Caco-2 (cell line): ENCODE measurements around the gene BRD1. TPM values are rescaled to one million over a fixed set of nuclear protein-coding genes. Genes with fewer than 3 reads are reported as not detected.

Experiments used
- BruUV-seq: library from RNA; stranded (reverse); fragments of 400-500 nt; replicated peaks from 2 replicates; lab custom pipeline; 2021; lab: Mats Ljungman, UMichigan
- CTCF ChIA-PET: fragments of 300-600 bp; sonication (Branson Sonifier 250); formaldehyde crosslinking; loops from one replicate; lab custom pipeline; 2022; ENCODE audit warnings: antibody characterized with exemption; lab: Charles Lee
- POLR2A ChIA-PET: fragments of 300-600 bp; sonication (Branson Sonifier 250); formaldehyde crosslinking; loops from one replicate; lab custom pipeline; 2022; ENCODE audit warnings: antibody characterized with exemption; lab: Charles Lee
- DNase-seq, 2 experiments: peaks; one replicate each; pipeline versions ENCODE4 v3.0.0 to v3.0.0-alpha.2; 2020 to 2022
- H3K27me3 ChIP-seq: replicated peaks from 2 replicates; pipeline ENCODE4 v1.6.0; 2011; ENCODE audit warnings: low read length; ENCODE audit not compliant: control insufficient read depth, insufficient read depth
- H3K36me3 ChIP-seq: 2 replicates; pipeline ENCODE4 v1.5.1; 2011; ENCODE audit warnings: low read length; ENCODE audit not compliant: control insufficient read depth, insufficient read depth
- H3K4me1 ChIP-seq: fragments of 250-450 bp; sonication (Bioruptor Pico); 2 replicates; pipeline ENCODE4 v1.5.1; 2020; ENCODE audit warnings: mild to moderate bottlenecking
- H3K4me3 ChIP-seq: 2 replicates; pipeline ENCODE4 v1.5.1; 2011; ENCODE audit warnings: low read depth, mild to moderate bottlenecking, control low read depth, low read length
- H3K9me3 ChIP-seq: fragments of 250-450 bp; sonication (Bioruptor Pico); 2 replicates; pipeline ENCODE4 v1.5.1; 2020; ENCODE audit warnings: mild to moderate bottlenecking, moderate library complexity
- H3K27ac Mint-ChIP-seq: one replicate; pipeline ENCODE4 v1.8.0; 2022; ENCODE audit warnings: mixed read lengths; ENCODE audit not compliant: unreplicated experiment
- H3K27me3 Mint-ChIP-seq: one replicate; pipeline ENCODE4 v1.8.0; 2022; ENCODE audit warnings: mixed read lengths; ENCODE audit not compliant: insufficient read depth, unreplicated experiment
- H3K36me3 Mint-ChIP-seq: one replicate; pipeline ENCODE4 v1.8.0; 2022; ENCODE audit warnings: mild to moderate bottlenecking, mixed read lengths; ENCODE audit not compliant: insufficient read depth, unreplicated experiment
- H3K4me1 Mint-ChIP-seq: one replicate; pipeline ENCODE4 v1.8.0; 2022; ENCODE audit warnings: low read depth, mixed read lengths; ENCODE audit not compliant: unreplicated experiment
- H3K4me3 Mint-ChIP-seq: one replicate; pipeline ENCODE4 v1.8.0; 2022; ENCODE audit warnings: mild to moderate bottlenecking, moderate library complexity, mixed read lengths; ENCODE audit not compliant: unreplicated experiment
- H3K9me3 Mint-ChIP-seq: one replicate; pipeline ENCODE4 v1.8.0; 2022; ENCODE audit warnings: mixed read lengths; ENCODE audit not compliant: unreplicated experiment
- intact Hi-C: fragments of 100-400 bp; cut with micrococcal nuclease; formaldehyde crosslinking; loops from one replicate; pipeline ENCODE4 v1.10.0; 2022; ENCODE audit not compliant: unreplicated experiment
- total RNA-seq: library from RNA; stranded (reverse); gene quantifications from 2 replicates; pipeline ENCODE4 v1.2.3, GENCODE V29; 2022
- TF ChIP-seq, protein P1 (sequence below), 2 experiments: fragments of 200-600 bp in 1 of 2; IDR thresholded peaks; 1 replicate in 1 of 2; 2 replicates in 1 of 2; pipeline versions ENCODE4 v1.5.1 to v1.8.0; 2011 to 2022; ENCODE audit warnings: antibody characterized with exemption in 1 of 2, control low read depth in 1 of 2, inconsistent platforms in 1 of 2, low read depth in 1 of 2, low read length in 1 of 2, mild to moderate bottlenecking in 1 of 2, moderate library complexity in 1 of 2; ENCODE audit not compliant: insufficient read depth in 1 of 2, severe bottlenecking in 1 of 2, unreplicated experiment in 1 of 2

The BRD1 gene
- total RNA-seq, 1 experiment from 2014 or later, result 46.9 TPM

DNA sequence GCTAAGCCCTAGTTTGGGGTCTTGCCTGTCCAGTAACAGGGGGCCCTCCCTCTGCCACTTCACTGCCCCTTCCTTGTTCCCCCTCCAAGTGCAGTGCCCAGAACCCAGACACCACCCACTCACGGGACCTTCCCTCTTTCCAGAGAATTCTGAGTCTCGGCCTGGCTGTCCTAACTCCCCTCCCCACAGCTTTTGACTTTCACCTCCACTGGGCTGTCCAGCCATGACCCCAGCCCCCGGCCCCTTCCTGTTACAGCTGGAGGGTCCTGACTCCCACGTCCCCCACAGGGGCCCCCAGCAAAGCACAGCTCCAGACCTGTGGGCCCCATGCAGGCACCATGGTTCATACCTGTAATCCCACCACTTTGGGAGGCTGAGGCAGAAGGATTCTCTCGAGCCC, 71.5 kb downstream of the BRD1 start:
- H3K36me3 ChIP-seq, result no peaks in the 10 kb centered on the region
- Mint-ChIP-seq H3K9me3 (no peaks in the 10 kb centered on the region), H3K36me3 (no peaks in the 10 kb centered on the region), H3K4me3 (no peak overlapping the region), H3K27ac (no peak overlapping the region), H3K4me1 (no peaks in the 10 kb centered on the region), H3K27me3 (no peaks in the 10 kb centered on the region)
- TF ChIP-seq, protein P1, sequence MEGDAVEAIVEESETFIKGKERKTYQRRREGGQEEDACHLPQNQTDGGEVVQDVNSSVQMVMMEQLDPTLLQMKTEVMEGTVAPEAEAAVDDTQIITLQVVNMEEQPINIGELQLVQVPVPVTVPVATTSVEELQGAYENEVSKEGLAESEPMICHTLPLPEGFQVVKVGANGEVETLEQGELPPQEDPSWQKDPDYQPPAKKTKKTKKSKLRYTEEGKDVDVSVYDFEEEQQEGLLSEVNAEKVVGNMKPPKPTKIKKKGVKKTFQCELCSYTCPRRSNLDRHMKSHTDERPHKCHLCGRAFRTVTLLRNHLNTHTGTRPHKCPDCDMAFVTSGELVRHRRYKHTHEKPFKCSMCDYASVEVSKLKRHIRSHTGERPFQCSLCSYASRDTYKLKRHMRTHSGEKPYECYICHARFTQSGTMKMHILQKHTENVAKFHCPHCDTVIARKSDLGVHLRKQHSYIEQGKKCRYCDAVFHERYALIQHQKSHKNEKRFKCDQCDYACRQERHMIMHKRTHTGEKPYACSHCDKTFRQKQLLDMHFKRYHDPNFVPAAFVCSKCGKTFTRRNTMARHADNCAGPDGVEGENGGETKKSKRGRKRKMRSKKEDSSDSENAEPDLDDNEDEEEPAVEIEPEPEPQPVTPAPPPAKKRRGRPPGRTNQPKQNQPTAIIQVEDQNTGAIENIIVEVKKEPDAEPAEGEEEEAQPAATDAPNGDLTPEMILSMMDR (IDR thresholded peaks at IDR 0.05; ENCODE audit: insufficient read depth in 1 of 2, low read depth in 1 of 2, low read length in 1 of 2, severe bottlenecking in 1 of 2, unreplicated experiment in 1 of 2), result no peak
- H3K4me3 ChIP-seq, result no peak overlapping the region
- CTCF ChIA-PET, result no interaction called here
- DNase-seq, result peak in 1 of 2 experiments; percentile 25
- H3K9me3 ChIP-seq, result no peaks in the 10 kb centered on the region
- intact Hi-C loops, result no loop called here
- no TSS peak for BruUV-seq
- no peaks in the 10 kb centered on the region for H3K27me3 ChIP-seq
- no peaks in the 10 kb centered on the region for H3K4me1 ChIP-seq
- POLR2A ChIA-PET, result no interaction called here

DNA sequence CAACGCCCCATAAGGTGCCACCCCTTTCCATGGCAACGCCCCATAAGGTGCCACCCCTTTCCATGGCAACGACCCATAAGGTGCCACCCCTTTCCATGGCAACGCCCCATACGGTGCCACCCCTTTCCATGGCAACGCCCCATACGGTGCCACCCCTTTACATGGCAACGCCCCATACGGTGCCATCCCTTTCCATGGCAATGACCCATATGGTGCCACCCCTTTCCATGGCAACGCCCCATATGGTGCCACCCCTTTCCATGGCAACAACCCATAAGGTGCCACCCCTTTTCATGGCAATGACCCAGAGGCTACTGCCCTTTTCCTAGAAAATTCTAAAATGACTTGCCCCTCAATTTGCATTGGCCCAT, 72.1 kb downstream of the BRD1 start:
- Histone ChIP-seq H3K27me3 (no peaks in the 10 kb centered on the region), H3K4me1 (no peaks in the 10 kb centered on the region), H3K4me3 (no peak overlapping the region), H3K36me3 (no peaks in the 10 kb centered on the region), H3K9me3 (no peaks in the 10 kb centered on the region)
- TF ChIP-seq, protein P1 (IDR thresholded peaks at IDR 0.05; ENCODE audit: insufficient read depth in 1 of 2, low read depth in 1 of 2, low read length in 1 of 2, severe bottlenecking in 1 of 2, unreplicated experiment in 1 of 2), result no peak
- CTCF ChIA-PET, result no interaction called here
- intact Hi-C loops, result no loop called here
- DNase-seq, result no peak
- Mint-ChIP-seq H3K4me3 (no peak overlapping the region), H3K36me3 (no peaks in the 10 kb centered on the region), H3K4me1 (no peaks in the 10 kb centered on the region), H3K27me3 (no peaks in the 10 kb centered on the region), H3K9me3 (no peaks in the 10 kb centered on the region), H3K27ac (no peak overlapping the region)
- BruUV-seq, result no TSS peak
- POLR2A ChIA-PET, result no interaction called here

DNA sequence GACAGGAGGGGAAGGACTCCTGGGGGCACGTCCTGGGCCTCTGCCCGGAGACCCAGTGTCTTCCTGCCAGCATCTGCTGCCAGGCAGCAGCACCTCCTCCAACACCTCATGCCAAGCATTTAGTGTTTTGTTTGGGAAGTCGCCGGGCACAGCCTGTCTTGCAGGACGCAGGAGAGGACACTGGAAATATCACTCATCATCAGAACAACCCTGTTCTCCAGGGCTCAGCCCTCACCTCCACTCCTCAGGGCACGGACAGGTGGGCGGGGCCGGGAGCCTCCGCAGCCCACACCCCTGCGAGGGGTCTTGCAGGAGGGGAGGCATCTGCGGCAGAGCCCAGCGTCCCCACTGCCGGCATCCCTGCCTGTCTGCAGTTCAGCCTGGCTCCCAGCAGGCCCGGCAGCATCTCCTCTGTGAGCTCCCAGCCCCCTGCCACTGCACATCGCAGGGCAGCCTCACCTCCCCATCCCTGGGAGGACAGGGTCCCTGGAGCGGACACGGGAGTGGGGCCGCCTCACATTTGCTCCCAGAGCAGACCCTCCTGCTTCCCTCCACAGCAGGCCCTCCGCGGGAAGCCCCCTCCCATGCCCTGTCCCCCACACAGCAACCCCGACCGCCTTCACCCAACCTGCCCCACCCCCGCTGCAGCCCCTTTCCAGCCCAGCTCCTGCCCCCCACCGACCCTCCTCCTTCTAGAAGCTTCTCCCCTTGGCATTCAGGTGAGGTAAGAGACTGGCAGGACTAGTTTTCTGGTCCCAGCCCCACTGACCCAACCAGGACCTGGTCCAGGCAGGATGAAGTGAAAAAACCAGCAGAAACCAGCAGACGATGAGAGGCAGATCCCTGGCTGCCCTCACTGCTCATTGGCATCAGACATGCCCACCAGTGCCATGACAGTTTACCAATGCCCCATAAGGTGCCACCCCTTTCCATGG, 72.7 kb downstream of the BRD1 start:
- Histone ChIP-seq H3K36me3 (no peaks in the 10 kb centered on the region), H3K4me1 (no peaks in the 10 kb centered on the region), H3K9me3 (no peaks in the 10 kb centered on the region), H3K27me3 (no peaks in the 10 kb centered on the region), H3K4me3 (no peak overlapping the region)
- no peaks in the 10 kb centered on the region for H3K4me1 Mint-ChIP-seq
- H3K36me3 Mint-ChIP-seq, result no peaks in the 10 kb centered on the region
- POLR2A ChIA-PET, result no interaction called here
- no TSS peak for BruUV-seq
- CTCF ChIA-PET, result no interaction called here
- H3K27ac Mint-ChIP-seq, result no peak overlapping the region
- TF ChIP-seq, protein P1 (IDR thresholded peaks at IDR 0.05; ENCODE audit: insufficient read depth in 1 of 2, low read depth in 1 of 2, low read length in 1 of 2, severe bottlenecking in 1 of 2, unreplicated experiment in 1 of 2), result no peak
- H3K4me3 Mint-ChIP-seq, result no peak overlapping the region
- no peak for DNase-seq
- intact Hi-C loops, result no loop called here
- H3K9me3 Mint-ChIP-seq, result no peaks in the 10 kb centered on the region
- H3K27me3 Mint-ChIP-seq, result no peaks in the 10 kb centered on the region
